RPMI8226 (cell line): ENCODE results near the gene NRSN2.
"Not testable (repeated sequence)": the region's sequence is repeated elsewhere in the genome, so short reads cannot be mapped to it uniquely, and the experiment has no call there.

Experiments used
- DNase-seq: peaks from one replicate; pipeline ENCODE4 v3.0.0-alpha.2; 2015

NRSN2 gene

GRCh38 chr20:375265-375889 is 28.5 kb downstream of the NRSN2 start:
- no peak for DNase-seq

- no peak for DNase-seq
These were observed 29.2 kb downstream of the NRSN2 start for GRCh38 chr20:376089-376488.

- no peak for DNase-seq
These were observed 29.8 kb downstream of the NRSN2 start for GRCh38 chr20:376750-377149.

- not testable (repeated sequence) for DNase-seq
These were observed 30.7 kb downstream of the NRSN2 start for GRCh38 chr20:377578-377977.

GRCh38 chr20:378961-379336 is 32.0 kb downstream of the NRSN2 start:
- DNase-seq: no peak

- peak; percentile 84 for DNase-seq
These were observed 34.1 kb downstream of the NRSN2 start for GRCh38 chr20:380763-381580.

GRCh38 chr20:381581-382290 is 34.8 kb downstream of the NRSN2 start:
- DNase-seq: peak; percentile 91

GRCh38 chr20:382291-383115 is 35.6 kb downstream of the NRSN2 start:
- no peak for DNase-seq

GRCh38 chr20:383889-384288 is 37.0 kb downstream of the NRSN2 start:
- no peak for DNase-seq

- no peak for DNase-seq
These were observed 37.8 kb downstream of the NRSN2 start for GRCh38 chr20:384723-385122.

- no peak for DNase-seq
These were observed 38.5 kb downstream of the NRSN2 start for GRCh38 chr20:385448-385847.

- DNase-seq: not testable (repeated sequence)
These were observed 39.7 kb downstream of the NRSN2 start for GRCh38 chr20:386634-387033.

GRCh38 chr20:387520-387919 is 40.6 kb downstream of the NRSN2 start:
- no peak for DNase-seq

GRCh38 chr20:388034-388994 is 41.4 kb downstream of the NRSN2 start:
- DNase-seq: no peak

GRCh38 chr20:389220-389619 is 42.3 kb downstream of the NRSN2 start:
- DNase-seq: no peak

GRCh38 chr20:391041-391711 is 44.3 kb downstream of the NRSN2 start:
- DNase-seq: no peak

GRCh38 chr20:393296-393695 is 46.4 kb downstream of the NRSN2 start:
- DNase-seq: not testable (repeated sequence)

- no peak for DNase-seq
These were observed 49.3 kb downstream of the NRSN2 start for GRCh38 chr20:396252-396618.

GRCh38 chr20:396619-397431 is 49.9 kb downstream of the NRSN2 start:
- DNase-seq: no peak
